Measurements from ENCODE around the gene ABR. TPM values are rescaled to one million over a fixed set of nuclear protein-coding genes. Genes with fewer than 3 reads are reported as not detected.

The ABR gene
- total and polyA plus RNA-seq, 2 of the 13 experiments (the other 11 are each of a cell fraction or from before 2014, with no cell fraction given) = 12.4 to 40.4 TPM

DNA sequence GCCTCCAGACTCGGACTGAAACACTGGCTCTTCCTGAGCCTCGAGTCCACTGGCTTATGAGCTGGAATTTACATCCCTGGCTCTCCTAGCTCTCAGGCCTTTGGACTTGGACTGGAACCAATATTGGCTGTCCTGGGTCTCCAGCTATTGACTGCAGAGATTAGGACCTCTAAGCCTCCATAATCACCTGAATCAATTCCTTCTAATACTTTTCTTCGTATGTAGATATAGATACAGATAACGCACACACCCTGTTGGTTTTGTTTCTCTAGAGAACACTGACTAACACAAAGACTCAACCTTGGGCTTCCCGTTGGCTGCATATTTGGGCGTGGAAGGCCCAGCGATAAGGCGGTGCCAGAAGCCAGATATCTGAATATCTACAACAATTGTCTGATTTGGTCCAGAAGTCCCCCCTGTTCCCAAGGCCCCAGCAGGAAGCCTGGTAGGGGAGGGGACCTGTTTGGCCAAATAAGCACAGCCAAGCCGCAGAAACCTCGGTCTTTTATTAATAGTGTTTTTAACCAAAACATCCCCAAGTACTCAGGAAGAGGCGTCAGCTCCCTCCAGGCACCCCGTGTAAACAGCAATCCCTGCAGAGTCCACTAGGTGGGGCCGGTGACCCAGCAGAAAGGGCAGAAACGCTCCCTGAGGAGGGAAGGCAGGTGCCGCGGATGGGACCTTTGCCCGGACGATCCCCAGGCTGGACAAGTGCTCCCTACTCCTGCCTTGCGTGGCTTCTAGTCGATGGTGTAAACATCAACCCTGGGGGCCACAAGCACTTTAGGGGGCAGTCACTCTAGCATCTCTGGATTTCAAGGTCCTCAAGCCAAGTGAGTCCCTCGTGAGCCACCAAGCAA lies 57.0 kb downstream of the ABR start (continued):
- TF ChIP-seq ZNF530 (CRISPR knock-in tag; IDR thresholded peaks at IDR 0.05; ENCODE audit: low read depth) (no peak), ZSCAN21 (CRISPR knock-in tag; IDR thresholded peaks at IDR 0.05; ENCODE audit: borderline replicate concordance) (peak; percentile 67; the same call in 1 of the 2 replicates), ZNF576 (CRISPR knock-in tag; IDR thresholded peaks at IDR 0.05) (no peak), PITX1 (CRISPR knock-in tag; IDR thresholded peaks at IDR 0.05) (peak; percentile 26; the same call in 1 of the 2 replicates), ZSCAN20 (CRISPR knock-in tag; IDR thresholded peaks at IDR 0.05; ENCODE audit: borderline replicate concordance) (peak; percentile 60; the same call in 1 of the 2 replicates), ZNF331 (CRISPR knock-in tag; IDR thresholded peaks at IDR 0.05) (0 out of 2 replicates have a peak, but pooled peaks have one; percentile 34), PTBP1 (IDR thresholded peaks at IDR 0.05; ENCODE audit: low read depth, low read length, poor library complexity, severe bottlenecking) (no peak), CEBPZ (IDR thresholded peaks at IDR 0.05; ENCODE audit: low read length) (no peak), THAP11 (CRISPR knock-in tag; IDR thresholded peaks at IDR 0.05) (0 out of 2 replicates have a peak, but pooled peaks have one; percentile 30), ZNF800 (CRISPR knock-in tag; IDR thresholded peaks at IDR 0.05) (peak; percentile 46; the same call in 1 of the 2 replicates), ZNF672 (CRISPR knock-in tag; IDR thresholded peaks at IDR 0.05) (no peak), RARA (CRISPR knock-in tag; IDR thresholded peaks at IDR 0.05) (no peak), BRD4 (CRISPR knock-in tag; IDR thresholded peaks at IDR 0.05) (no peak), IKZF4 (CRISPR knock-in tag; IDR thresholded peaks at IDR 0.05; ENCODE audit: borderline replicate concordance, low read depth, not compliant biosample characterization) (no peak), CBFB (CRISPR knock-in tag; IDR thresholded peaks at IDR 0.05) (no peak), ZNF737 (CRISPR knock-in tag; IDR thresholded peaks at IDR 0.05; ENCODE audit: borderline replicate concordance) (no peak)
- TF ChIP-seq, protein P1, sequence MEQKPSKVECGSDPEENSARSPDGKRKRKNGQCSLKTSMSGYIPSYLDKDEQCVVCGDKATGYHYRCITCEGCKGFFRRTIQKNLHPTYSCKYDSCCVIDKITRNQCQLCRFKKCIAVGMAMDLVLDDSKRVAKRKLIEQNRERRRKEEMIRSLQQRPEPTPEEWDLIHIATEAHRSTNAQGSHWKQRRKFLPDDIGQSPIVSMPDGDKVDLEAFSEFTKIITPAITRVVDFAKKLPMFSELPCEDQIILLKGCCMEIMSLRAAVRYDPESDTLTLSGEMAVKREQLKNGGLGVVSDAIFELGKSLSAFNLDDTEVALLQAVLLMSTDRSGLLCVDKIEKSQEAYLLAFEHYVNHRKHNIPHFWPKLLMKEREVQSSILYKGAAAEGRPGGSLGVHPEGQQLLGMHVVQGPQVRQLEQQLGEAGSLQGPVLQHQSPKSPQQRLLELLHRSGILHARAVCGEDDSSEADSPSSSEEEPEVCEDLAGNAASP (CRISPR knock-in tag; IDR thresholded peaks at IDR 0.05; ENCODE audit: borderline replicate concordance) = no peak
- TF ChIP-seq, protein P2, sequence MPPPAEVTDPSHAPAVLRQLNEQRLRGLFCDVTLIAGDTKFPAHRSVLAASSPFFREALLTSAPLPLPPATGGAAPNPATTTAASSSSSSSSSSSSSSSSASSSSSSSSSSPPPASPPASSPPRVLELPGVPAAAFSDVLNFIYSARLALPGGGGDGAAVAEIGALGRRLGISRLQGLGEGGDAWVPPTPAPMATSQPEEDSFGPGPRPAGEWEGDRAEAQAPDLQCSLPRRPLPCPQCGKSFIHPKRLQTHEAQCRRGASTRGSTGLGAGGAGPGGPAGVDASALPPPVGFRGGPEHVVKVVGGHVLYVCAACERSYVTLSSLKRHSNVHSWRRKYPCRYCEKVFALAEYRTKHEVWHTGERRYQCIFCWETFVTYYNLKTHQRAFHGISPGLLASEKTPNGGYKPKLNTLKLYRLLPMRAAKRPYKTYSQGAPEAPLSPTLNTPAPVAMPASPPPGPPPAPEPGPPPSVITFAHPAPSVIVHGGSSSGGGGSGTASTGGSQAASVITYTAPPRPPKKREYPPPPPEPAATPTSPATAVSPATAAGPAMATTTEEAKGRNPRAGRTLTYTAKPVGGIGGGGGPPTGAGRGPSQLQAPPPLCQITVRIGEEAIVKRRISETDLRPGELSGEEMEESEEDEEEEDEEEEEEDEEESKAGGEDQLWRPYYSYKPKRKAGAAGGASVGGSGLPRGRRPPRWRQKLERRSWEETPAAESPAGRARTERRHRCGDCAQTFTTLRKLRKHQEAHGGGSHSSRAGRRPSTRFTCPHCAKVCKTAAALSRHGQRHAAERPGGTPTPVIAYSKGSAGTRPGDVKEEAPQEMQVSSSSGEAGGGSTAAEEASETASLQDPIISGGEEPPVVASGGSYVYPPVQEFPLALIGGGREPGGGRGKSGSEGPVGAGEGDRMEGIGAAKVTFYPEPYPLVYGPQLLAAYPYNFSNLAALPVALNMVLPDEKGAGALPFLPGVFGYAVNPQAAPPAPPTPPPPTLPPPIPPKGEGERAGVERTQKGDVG (CRISPR knock-in tag; IDR thresholded peaks at IDR 0.05; ENCODE audit: borderline replicate concordance) = 0 out of 2 replicates have a peak, but pooled peaks have one; percentile 43
